ENCODE measurements around the gene RIPOR3.
"Not testable (repeated sequence)": the region's sequence is repeated elsewhere in the genome, so short reads cannot be mapped to it uniquely, and the experiment has no call there.

The RIPOR3 gene

GRCh38 chr20:50572938-50573777 is 118.2 kb downstream of the RIPOR3 start:
- no peak for DNase-seq (ENCODE audit: low read depth)
- TF ChIP-seq, protein P1, sequence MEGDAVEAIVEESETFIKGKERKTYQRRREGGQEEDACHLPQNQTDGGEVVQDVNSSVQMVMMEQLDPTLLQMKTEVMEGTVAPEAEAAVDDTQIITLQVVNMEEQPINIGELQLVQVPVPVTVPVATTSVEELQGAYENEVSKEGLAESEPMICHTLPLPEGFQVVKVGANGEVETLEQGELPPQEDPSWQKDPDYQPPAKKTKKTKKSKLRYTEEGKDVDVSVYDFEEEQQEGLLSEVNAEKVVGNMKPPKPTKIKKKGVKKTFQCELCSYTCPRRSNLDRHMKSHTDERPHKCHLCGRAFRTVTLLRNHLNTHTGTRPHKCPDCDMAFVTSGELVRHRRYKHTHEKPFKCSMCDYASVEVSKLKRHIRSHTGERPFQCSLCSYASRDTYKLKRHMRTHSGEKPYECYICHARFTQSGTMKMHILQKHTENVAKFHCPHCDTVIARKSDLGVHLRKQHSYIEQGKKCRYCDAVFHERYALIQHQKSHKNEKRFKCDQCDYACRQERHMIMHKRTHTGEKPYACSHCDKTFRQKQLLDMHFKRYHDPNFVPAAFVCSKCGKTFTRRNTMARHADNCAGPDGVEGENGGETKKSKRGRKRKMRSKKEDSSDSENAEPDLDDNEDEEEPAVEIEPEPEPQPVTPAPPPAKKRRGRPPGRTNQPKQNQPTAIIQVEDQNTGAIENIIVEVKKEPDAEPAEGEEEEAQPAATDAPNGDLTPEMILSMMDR (IDR thresholded peaks at IDR 0.05; ENCODE audit: low read depth, low read length, missing control alignments): no peak
- no peak overlapping the region for H3K4me3 ChIP-seq (ENCODE audit: low read depth, low read length)

DNA sequence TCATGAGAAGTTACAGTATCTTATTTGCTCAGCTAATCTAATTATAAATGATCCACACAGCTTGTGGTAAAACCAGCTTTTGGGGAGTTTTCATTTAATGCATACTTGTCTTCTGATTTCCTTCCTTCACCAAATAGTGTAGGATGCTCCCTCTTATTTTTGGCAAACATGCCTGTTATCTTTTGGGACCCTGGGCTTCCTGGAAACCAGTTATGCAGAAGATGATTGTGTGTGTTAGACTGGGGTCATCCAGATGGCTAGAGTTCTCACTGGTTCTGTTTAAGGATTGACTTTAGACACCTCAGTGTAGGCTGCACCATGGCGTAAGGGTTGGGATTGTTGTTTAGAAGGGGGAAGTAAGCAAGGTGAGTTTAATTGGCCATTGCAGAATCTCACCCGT is 119.9 kb downstream of the RIPOR3 start:
- TF ChIP-seq, protein P1 (IDR thresholded peaks at IDR 0.05; ENCODE audit: low read depth, low read length, missing control alignments): no peak
- no peak for DNase-seq (ENCODE audit: low read depth)
- H3K4me3 ChIP-seq (ENCODE audit: low read depth, low read length): no peak overlapping the region

GRCh38 chr20:50569864-50570836 is 121.2 kb downstream of the RIPOR3 start:
- TF ChIP-seq, protein P1 (IDR thresholded peaks at IDR 0.05; ENCODE audit: low read depth, low read length, missing control alignments): peak; percentile 68
- peak; percentile 50 for DNase-seq (ENCODE audit: low read depth)
- no peak overlapping the region for H3K4me3 ChIP-seq (ENCODE audit: low read depth, low read length)

GRCh38 chr20:50569487-50569863 is 121.9 kb downstream of the RIPOR3 start:
- not testable (repeated sequence) for DNase-seq (ENCODE audit: low read depth); H3K4me3 ChIP-seq (ENCODE audit: low read depth, low read length)

GRCh38 chr20:50568549-50568942 is 122.8 kb downstream of the RIPOR3 start:
- TF ChIP-seq, protein P1 (IDR thresholded peaks at IDR 0.05; ENCODE audit: low read depth, low read length, missing control alignments): no peak
- no peak overlapping the region for H3K4me3 ChIP-seq (ENCODE audit: low read depth, low read length)
- DNase-seq (ENCODE audit: low read depth): no peak

DNA sequence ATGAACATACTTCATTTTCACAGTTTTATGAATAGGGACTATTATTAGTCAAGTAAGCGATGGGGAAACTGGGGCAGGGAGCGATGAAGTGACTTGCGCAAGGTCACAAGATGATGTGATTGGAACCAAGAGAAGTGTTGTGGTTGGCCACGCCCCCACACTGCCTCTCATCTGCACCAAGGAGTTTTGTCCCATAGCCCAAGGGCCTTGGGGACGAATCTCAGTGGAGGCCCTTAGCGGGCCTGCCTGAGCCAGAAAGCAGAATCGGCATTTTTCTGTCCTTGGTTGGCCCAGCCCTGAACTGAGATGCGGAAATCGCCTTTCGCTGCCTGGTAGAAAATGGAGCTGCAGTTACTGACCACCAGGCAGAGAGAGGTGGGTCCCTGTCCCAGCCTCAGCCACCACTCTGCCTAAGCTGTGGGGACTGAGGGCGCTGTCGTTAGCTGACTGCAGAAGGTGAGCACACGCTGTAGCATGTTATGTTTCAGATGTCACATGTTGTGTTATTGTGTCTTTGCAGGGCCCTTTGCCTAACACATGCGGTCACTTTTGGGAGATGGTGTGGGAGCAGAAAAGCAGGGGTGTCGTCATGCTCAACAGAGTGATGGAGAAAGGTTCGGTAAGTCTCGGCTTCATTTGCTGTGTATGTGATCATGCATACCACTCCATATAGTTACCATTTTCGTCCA is 123.3 kb downstream of the RIPOR3 start:
- TF ChIP-seq, protein P1 (IDR thresholded peaks at IDR 0.05; ENCODE audit: low read depth, low read length, missing control alignments): no peak
- DNase-seq (ENCODE audit: low read depth): no peak
- H3K4me3 ChIP-seq (ENCODE audit: low read depth, low read length): no peak overlapping the region

DNA sequence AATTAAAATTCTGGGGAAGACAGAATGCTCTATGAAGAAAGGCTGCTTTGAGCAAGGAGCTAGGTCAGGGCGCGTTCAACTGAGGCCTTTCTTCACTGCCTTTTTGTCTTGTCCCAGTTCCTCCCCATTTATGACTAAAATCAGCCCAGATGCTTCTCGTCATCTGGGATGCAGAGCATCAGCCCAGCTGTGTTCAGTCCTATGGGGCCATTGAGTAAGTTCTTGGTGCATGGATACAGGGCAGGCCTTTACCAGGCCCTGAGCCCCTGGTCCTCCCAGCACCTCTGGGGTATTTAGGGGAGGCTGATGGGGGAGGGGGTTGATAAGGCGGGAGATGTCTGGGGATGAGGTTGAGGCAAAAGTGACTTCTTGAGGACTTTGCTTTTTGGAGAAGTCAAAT is 125.5 kb downstream of the RIPOR3 start:
- TF ChIP-seq, protein P1 (IDR thresholded peaks at IDR 0.05; ENCODE audit: low read depth, low read length, missing control alignments): no peak
- DNase-seq (ENCODE audit: low read depth): no peak
- H3K4me3 ChIP-seq (ENCODE audit: low read depth, low read length): no peak overlapping the region

Measured in GM12864 (cell line).